Ishikawa (cell line): ENCODE measurements around the gene FNBP1L.

Source experiments
- CEBPB ChIP-seq: IDR thresholded peaks from 2 replicates; pipeline ENCODE4 v1.6.1; 2012
- CREB1 ChIP-seq: IDR thresholded peaks from 2 replicates; pipeline ENCODE4 v1.6.1; 2012; ENCODE audit warnings: low read depth
- EGR1 ChIP-seq: IDR thresholded peaks from 2 replicates; pipeline ENCODE4 v1.6.1; 2012
- EP300 ChIP-seq: IDR thresholded peaks from 2 replicates; pipeline ENCODE4 v1.6.1; 2012; ENCODE audit warnings: borderline replicate concordance
- FOXM1 ChIP-seq: IDR thresholded peaks from 2 replicates; pipeline ENCODE4 v1.6.1; 2012; ENCODE audit warnings: low read depth, borderline replicate concordance
- MAX ChIP-seq: IDR thresholded peaks from 2 replicates; pipeline ENCODE4 v1.6.1; 2012
- NFIC ChIP-seq: IDR thresholded peaks from 2 replicates; pipeline ENCODE4 v1.6.1; 2012
- RAD21 ChIP-seq: IDR thresholded peaks from 2 replicates; pipeline ENCODE4 v1.6.1; 2012; ENCODE audit warnings: low read depth
- REST ChIP-seq: IDR thresholded peaks from 2 replicates; pipeline ENCODE4 v1.6.1; 2012; ENCODE audit warnings: low read depth, mild to moderate bottlenecking
- TAF1 ChIP-seq: IDR thresholded peaks from 2 replicates; pipeline ENCODE4 v1.6.1; 2012; ENCODE audit warnings: low read depth, mild to moderate bottlenecking
- TCF12 ChIP-seq: IDR thresholded peaks from 2 replicates; pipeline ENCODE4 v1.6.1; 2012; ENCODE audit warnings: low read depth
- TEAD4 ChIP-seq: IDR thresholded peaks from 2 replicates; pipeline ENCODE4 v1.6.1; 2012
- USF1 ChIP-seq: IDR thresholded peaks from 2 replicates; pipeline ENCODE4 v1.6.1; 2012
- YY1 ChIP-seq: IDR thresholded peaks from 2 replicates; pipeline ENCODE4 v1.6.1; 2012; ENCODE audit warnings: low read depth
- ZBTB7A ChIP-seq: IDR thresholded peaks from 2 replicates; pipeline ENCODE4 v1.6.1; 2012; ENCODE audit warnings: low read depth

Gene FNBP1L

GRCh38 chr1:93546162-93546863, 98.4 kb downstream of the FNBP1L start:
- TF ChIP-seq YY1 (no peak), NFIC (no peak), CREB1 (no peak), REST (no peak), CEBPB (no peak), EGR1 (no peak), TEAD4 (no peak), MAX (no peak), ZBTB7A (no peak), USF1 (no peak), TAF1 (no peak), FOXM1 (no peak)

GRCh38 chr1:93549131-93549530, 101.2 kb downstream of the FNBP1L start:
- no peak for TF ChIP-seq CREB1
- no peak for TF ChIP-seq TAF1
- TF ChIP-seq TCF12: no peak
- no peak for TF ChIP-seq USF1
- no peak for TF ChIP-seq EP300
- TF ChIP-seq REST: no peak
- no peak for TF ChIP-seq NFIC
- no peak for TF ChIP-seq RAD21
- no peak for TF ChIP-seq FOXM1
- no peak for TF ChIP-seq MAX

- TF ChIP-seq MAX (no peak), EGR1 (no peak), EP300 (no peak), REST (no peak), CREB1 (no peak), NFIC (no peak)
Observed at GRCh38 chr1:93549811-93550210, 101.9 kb downstream of the FNBP1L start.

- TF ChIP-seq USF1 (no peak), RAD21 (no peak), CREB1 (no peak), TAF1 (no peak), ZBTB7A (no peak), YY1 (no peak), REST (no peak), EP300 (no peak), CEBPB (no peak), TEAD4 (no peak), TCF12 (no peak), NFIC (no peak), FOXM1 (no peak), MAX (no peak), EGR1 (no peak)
Observed at GRCh38 chr1:93552741-93553455, 105.0 kb downstream of the FNBP1L start.
